Measurements from ENCODE around the gene GAK. TPM values are rescaled to one million over a fixed set of nuclear protein-coding genes. Genes with fewer than 3 reads are reported as not detected.

GAK gene
- total RNA-seq, 1 experiment from 2014 or later, result 86.6 TPM

DNA sequence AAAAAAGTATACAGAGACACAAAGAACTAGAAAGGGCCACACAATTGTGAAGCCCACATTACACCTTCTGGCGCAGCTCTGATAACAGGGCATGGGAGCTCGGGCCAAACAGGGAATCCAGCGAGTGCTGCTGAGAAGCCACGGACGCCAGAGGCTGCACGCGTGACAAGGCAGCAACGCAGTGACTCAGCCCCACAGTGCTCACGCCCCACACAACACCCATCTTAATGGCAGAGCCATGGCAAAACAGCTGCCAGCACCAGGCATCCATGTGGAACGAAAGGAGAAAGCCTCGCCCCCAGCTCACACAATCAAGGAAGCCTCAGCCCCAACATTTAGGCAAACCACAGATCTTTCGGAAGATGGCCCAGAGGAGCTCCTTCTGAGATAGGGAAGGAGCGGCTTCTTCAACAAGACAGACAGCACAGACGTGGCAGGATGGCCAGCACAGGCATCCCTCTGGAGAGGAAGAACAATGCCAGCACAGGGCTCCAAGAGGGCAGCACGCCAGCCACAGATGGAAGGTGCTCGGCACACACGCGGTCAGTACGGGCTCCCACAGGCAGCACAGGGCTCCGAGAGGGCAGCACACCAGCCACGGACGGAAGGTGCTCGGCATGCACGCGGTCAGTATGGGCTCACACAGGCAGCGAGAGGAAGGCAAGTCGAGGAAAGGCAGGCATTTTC lies 33.1 kb downstream of the GAK start:
- ChIA-PET POLR2A (no interaction called here), CTCF (interaction anchor here (0.7 kb wide), 1 partner anchor 215 kb away, joined by 3 read pairs; no protein-coding TSS in a partner anchor)
- Histone ChIP-seq H3K36me3 (ENCODE audit: control insufficient read depth, insufficient read depth, low read length) (no peaks in the 10 kb centered on the region), H3K27me3 (ENCODE audit: control insufficient read depth, insufficient read depth, low read length) (no peaks in the 10 kb centered on the region), H3K9me3 (ENCODE audit: control insufficient read depth, insufficient read depth, low read depth, low read length) (no peaks in the 10 kb centered on the region), H3K4me3 (ENCODE audit: low read depth in 2 of 2, low read length in 2 of 2) (no peak overlapping the region), H3K27ac (ENCODE audit: low read length) (no peak overlapping the region), H3K4me1 (ENCODE audit: control insufficient read depth, insufficient read depth, low read length) (no peaks in the 10 kb centered on the region)
- in situ Hi-C loops (cut with HindIII; ENCODE audit: low pct_unique_long_range_greater_than_20kb, low sequenced_read_pairs) (no loop called here), intact Hi-C loops (cut with micrococcal nuclease; ENCODE audit: unreplicated experiment) (no loop called here)
- no peak for ATAC-seq
- no peak for TF ChIP-seq POLR2AphosphoS5 (IDR thresholded peaks at IDR 0.05; ENCODE audit: low read depth, low read length)
- TF ChIP-seq SIN3A (IDR thresholded peaks at IDR 0.05; ENCODE audit: borderline replicate concordance, insufficient read depth, low read depth, low read length), result no peak
- no peak for TF ChIP-seq TCF7L2 (IDR thresholded peaks at IDR 0.05; ENCODE audit: low read depth, low read length)
- TF ChIP-seq, protein P1, sequence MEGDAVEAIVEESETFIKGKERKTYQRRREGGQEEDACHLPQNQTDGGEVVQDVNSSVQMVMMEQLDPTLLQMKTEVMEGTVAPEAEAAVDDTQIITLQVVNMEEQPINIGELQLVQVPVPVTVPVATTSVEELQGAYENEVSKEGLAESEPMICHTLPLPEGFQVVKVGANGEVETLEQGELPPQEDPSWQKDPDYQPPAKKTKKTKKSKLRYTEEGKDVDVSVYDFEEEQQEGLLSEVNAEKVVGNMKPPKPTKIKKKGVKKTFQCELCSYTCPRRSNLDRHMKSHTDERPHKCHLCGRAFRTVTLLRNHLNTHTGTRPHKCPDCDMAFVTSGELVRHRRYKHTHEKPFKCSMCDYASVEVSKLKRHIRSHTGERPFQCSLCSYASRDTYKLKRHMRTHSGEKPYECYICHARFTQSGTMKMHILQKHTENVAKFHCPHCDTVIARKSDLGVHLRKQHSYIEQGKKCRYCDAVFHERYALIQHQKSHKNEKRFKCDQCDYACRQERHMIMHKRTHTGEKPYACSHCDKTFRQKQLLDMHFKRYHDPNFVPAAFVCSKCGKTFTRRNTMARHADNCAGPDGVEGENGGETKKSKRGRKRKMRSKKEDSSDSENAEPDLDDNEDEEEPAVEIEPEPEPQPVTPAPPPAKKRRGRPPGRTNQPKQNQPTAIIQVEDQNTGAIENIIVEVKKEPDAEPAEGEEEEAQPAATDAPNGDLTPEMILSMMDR (IDR thresholded peaks at IDR 0.05), result no peak
- TF ChIP-seq, protein P2, sequence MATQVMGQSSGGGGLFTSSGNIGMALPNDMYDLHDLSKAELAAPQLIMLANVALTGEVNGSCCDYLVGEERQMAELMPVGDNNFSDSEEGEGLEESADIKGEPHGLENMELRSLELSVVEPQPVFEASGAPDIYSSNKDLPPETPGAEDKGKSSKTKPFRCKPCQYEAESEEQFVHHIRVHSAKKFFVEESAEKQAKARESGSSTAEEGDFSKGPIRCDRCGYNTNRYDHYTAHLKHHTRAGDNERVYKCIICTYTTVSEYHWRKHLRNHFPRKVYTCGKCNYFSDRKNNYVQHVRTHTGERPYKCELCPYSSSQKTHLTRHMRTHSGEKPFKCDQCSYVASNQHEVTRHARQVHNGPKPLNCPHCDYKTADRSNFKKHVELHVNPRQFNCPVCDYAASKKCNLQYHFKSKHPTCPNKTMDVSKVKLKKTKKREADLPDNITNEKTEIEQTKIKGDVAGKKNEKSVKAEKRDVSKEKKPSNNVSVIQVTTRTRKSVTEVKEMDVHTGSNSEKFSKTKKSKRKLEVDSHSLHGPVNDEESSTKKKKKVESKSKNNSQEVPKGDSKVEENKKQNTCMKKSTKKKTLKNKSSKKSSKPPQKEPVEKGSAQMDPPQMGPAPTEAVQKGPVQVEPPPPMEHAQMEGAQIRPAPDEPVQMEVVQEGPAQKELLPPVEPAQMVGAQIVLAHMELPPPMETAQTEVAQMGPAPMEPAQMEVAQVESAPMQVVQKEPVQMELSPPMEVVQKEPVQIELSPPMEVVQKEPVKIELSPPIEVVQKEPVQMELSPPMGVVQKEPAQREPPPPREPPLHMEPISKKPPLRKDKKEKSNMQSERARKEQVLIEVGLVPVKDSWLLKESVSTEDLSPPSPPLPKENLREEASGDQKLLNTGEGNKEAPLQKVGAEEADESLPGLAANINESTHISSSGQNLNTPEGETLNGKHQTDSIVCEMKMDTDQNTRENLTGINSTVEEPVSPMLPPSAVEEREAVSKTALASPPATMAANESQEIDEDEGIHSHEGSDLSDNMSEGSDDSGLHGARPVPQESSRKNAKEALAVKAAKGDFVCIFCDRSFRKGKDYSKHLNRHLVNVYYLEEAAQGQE (IDR thresholded peaks at IDR 0.05; ENCODE audit: insufficient read depth in 1 of 2, low read depth in 2 of 2, low read length in 1 of 2), result no peak
- no peak for DNase-seq (ENCODE audit: low read depth, low spot score)
- no TSS peak for BruUV-seq (replicated peaks)

DNA sequence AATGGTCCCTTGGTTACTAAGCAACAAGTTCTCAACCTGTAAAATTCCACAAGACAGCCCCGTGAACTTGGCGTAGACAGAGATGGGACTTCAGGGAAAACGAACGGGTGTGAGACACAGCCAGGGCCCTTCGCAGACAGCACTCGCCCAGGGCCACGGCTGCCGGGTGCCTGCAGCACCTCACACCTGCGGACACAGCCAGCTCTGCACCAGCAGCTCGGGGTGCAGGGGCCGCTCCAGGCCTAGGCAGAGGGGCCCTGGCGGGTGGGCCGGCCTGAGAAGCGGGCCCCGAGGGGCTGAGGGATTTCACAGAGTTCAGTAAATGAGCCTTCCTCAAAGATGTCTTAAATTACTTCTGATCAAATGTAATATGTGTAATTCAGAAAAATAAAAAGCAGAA lies 34.0 kb downstream of the GAK start:
- Histone ChIP-seq H3K36me3 (ENCODE audit: control insufficient read depth, insufficient read depth, low read length) (no peaks in the 10 kb centered on the region), H3K4me3 (ENCODE audit: low read depth in 2 of 2, low read length in 2 of 2) (no peak overlapping the region), H3K27ac (ENCODE audit: low read length) (no peak overlapping the region), H3K9me3 (ENCODE audit: control insufficient read depth, insufficient read depth, low read depth, low read length) (no peaks in the 10 kb centered on the region), H3K4me1 (ENCODE audit: control insufficient read depth, insufficient read depth, low read length) (no peaks in the 10 kb centered on the region), H3K27me3 (ENCODE audit: control insufficient read depth, insufficient read depth, low read length) (no peaks in the 10 kb centered on the region)
- in situ Hi-C loops (cut with HindIII; ENCODE audit: low pct_unique_long_range_greater_than_20kb, low sequenced_read_pairs), result no loop called here
- intact Hi-C loops (cut with micrococcal nuclease; ENCODE audit: unreplicated experiment), result no loop called here
- POLR2A ChIA-PET, result no interaction called here
- CTCF ChIA-PET, result no interaction called here
- TF ChIP-seq SIN3A (IDR thresholded peaks at IDR 0.05; ENCODE audit: borderline replicate concordance, insufficient read depth, low read depth, low read length) (no peak), TCF7L2 (IDR thresholded peaks at IDR 0.05; ENCODE audit: low read depth, low read length) (no peak), POLR2AphosphoS5 (IDR thresholded peaks at IDR 0.05; ENCODE audit: low read depth, low read length) (no peak)
- TF ChIP-seq, protein P2 (IDR thresholded peaks at IDR 0.05; ENCODE audit: insufficient read depth in 1 of 2, low read depth in 2 of 2, low read length in 1 of 2), result no peak
- TF ChIP-seq, protein P1 (IDR thresholded peaks at IDR 0.05), result no peak
- ATAC-seq, result no peak
- no peak for DNase-seq (ENCODE audit: low read depth, low spot score)
- BruUV-seq (replicated peaks), result no TSS peak

Measured in Panc1 (cell line).